Spleen (tissue), 11 donors: ENCODE results near the gene GDPD5. TPM values are rescaled to one million over a fixed set of nuclear protein-coding genes. Genes with fewer than 3 reads are reported as not detected.

Source experiments
- DNase-seq: peaks from one replicate; pipeline ENCODE4 v3.0.0-alpha.2; 2020
- H3K27ac ChIP-seq, 8 donors: fragments of 200-600 bp; sonication (generic) in 7 of 8; 1 replicate in 4 of 8; 2 replicates in 4 of 8; pipeline versions ENCODE4 v1.5.0 to v1.8.0; 2016 to 2021; ENCODE audit warnings: inconsistent platforms in 4 of 8, mild to moderate bottlenecking in 4 of 8, moderate library complexity in 1 of 8
- H3K27me3 ChIP-seq, 7 donors: fragments of 200-600 bp; sonication (generic) in 6 of 7; replicated peaks in 1 of 7; 1 replicate in 4 of 7; 2 replicates in 3 of 7; pipeline versions ENCODE4 v1.5.0 to v1.8.0; 2016 to 2021; ENCODE audit warnings: inconsistent platforms in 3 of 7, mild to moderate bottlenecking in 1 of 7
- H3K36me3 ChIP-seq, 6 donors: fragments of 200-600 bp; sonication (generic) in 5 of 6; 1 replicate in 4 of 6; 2 replicates in 2 of 6; pipeline versions ENCODE4 v1.5.0 to v1.8.0; 2016 to 2021; ENCODE audit warnings: inconsistent platforms in 2 of 6
- H3K4me1 ChIP-seq, 6 donors: fragments of 200-600 bp; sonication (generic) in 5 of 6; 1 replicate in 3 of 6; 2 replicates in 3 of 6; pipeline versions ENCODE4 v1.5.0 to v1.8.0; 2016 to 2021; ENCODE audit warnings: inconsistent platforms in 3 of 6
- H3K4me3 ChIP-seq, 8 donors: fragments of 200-600 bp; sonication (generic) in 7 of 8; 1 replicate in 4 of 8; 2 replicates in 4 of 8; pipeline versions ENCODE4 v1.5.0 to v1.8.0; 2016 to 2021; ENCODE audit warnings: inconsistent platforms in 4 of 8, mild to moderate bottlenecking in 4 of 8, moderate library complexity in 2 of 8
- H3K9me3 ChIP-seq, 8 donors: fragments of 200-600 bp; sonication (generic) in 7 of 8; 1 replicate in 4 of 8; 2 replicates in 4 of 8; pipeline versions ENCODE4 v1.5.0 to v1.8.0; 2016 to 2021; ENCODE audit warnings: inconsistent platforms in 4 of 8
- CTCF ChIP-seq, 11 experiments: fragments of 200-600 bp in 7 of 11; fragments of 450-650 bp in 4 of 11; sonication (generic) in 4 of 11; IDR thresholded peaks in 8 of 11; conservative IDR thresholded peaks in 3 of 11; 1 replicate in 7 of 11; 2 replicates in 4 of 11; pipeline versions ENCODE4 v1.4.0 to v1.8.0; 2016 to 2021; ENCODE audit warnings: antibody characterized with exemption in 11 of 11, inconsistent platforms in 4 of 11, mild to moderate bottlenecking in 1 of 11
- POLR2A ChIP-seq, 3 donors: fragments of 450-650 bp; IDR thresholded peaks; one replicate each; pipeline ENCODE4 v1.5.1; 2017; ENCODE audit warnings: antibody characterized with exemption in 3 of 3, mild to moderate bottlenecking in 1 of 3
- POLR2AphosphoS5 ChIP-seq, 3 donors: sonication (generic); formaldehyde crosslinking; IDR thresholded peaks; one replicate each; pipeline ENCODE4 v1.5.1; 2017; ENCODE audit warnings: antibody characterized with exemption in 3 of 3
- WGBS, 5 donors: extraction: QIAGEN DNeasy Blood & Tissue Kit in 3 of 5; methylation state at CpG; one replicate each; pipeline versions ENCODE4 v1.1.5 to v1.1.7; 2013 to 2018; 5-methylcytosine and 5-hydroxymethylcytosine counted together
- intact Hi-C: fragments of 100-400 bp; cut with DNase I; formaldehyde crosslinking; loops from one replicate; pipeline ENCODE4 v1.15.0; 2023; ENCODE audit warnings: low total_unique reads
- polyA plus RNA-seq, 3 donors: library from polyadenylated mRNA; stranded (reverse); fragments of 200-250 nt; gene quantifications; one replicate each; pipeline ENCODE4 v1.2.1, GENCODE V29; 2013
- total RNA-seq, 7 donors: library from RNA; depleted of rRNA in 3 of 7; stranded (reverse); fragments of >200 nt in 3 of 7; fragmentation: NEBNext Ultra II Directional in 4 of 7; extraction: Animal tissue kit (Norgen Biotek cat#: 25700) in 4 of 7; gene quantifications; one replicate each; pipeline versions ENCODE4 v1.1.0 to v1.2.1, GENCODE V29; 2016 to 2021
- donor health status: healthy with polysubstance abuse.
- donor health status: DM: no; HTN: no; CAD: no; lungs with moderate emphysema.
- donor health status: DM: no; HTN: no; CAD: no.
- donor health status: Bipolar disorder and iron deficiency.
- donor health status: healthy.
- donor health status: DM: no; HTN: no; CAD: no.
- donor health status: DM: yes; HTN: yes; CAD: no.

GDPD5 gene
- total and polyA plus RNA-seq, 10 donors = 44.6 to 273 (median 146) TPM

GRCh38 chr11:75432911-75433321, 92.8 kb downstream of the GDPD5 start, which contains the start of gene KLHL35:
TSS of gene KLHL35 (minus strand) at chr11:75433203. CDS start at chr11:75430629, 2,574 bp downstream.
- peak in 2 of 3 donors; percentile 3 to 49 for TF ChIP-seq POLR2AphosphoS5 (IDR thresholded peaks at IDR 0.05)
- TF ChIP-seq POLR2A (IDR thresholded peaks at IDR 0.05) = no peak
- Histone ChIP-seq H3K4me1 (peaks cover 5 to 52% (median 26%) of the 10 kb centered on the region in 6 donors), H3K27ac (no peak within 1 kb of the TSS), H3K4me3 (no peak within 1 kb of the TSS), H3K9me3 (peaks cover 0 to 9% (median 0%) of the 10 kb centered on the region in 8 donors), H3K36me3 (peaks cover 0 to 40% (median 9%) of the 10 kb centered on the region in 6 donors), H3K27me3 (peaks cover 0 to 57% (median 35%) of the 10 kb centered on the region in 7 donors)
- WGBS, 5 donors = 25 to 36% (median 30%) methylated on average over 14 of the region's 14 CpGs
- intact Hi-C loops = no loop called here
- peak; percentile 45 for DNase-seq

GRCh38 chr11:75431533-75432525, 93.9 kb downstream of the GDPD5 start:
- H3K27me3 ChIP-seq = peaks cover 0 to 57% (median 35%) of the 10 kb centered on the region in 7 donors
- peaks cover 5 to 56% (median 26%) of the 10 kb centered on the region in 6 donors for H3K4me1 ChIP-seq
- no peak overlapping the region for H3K27ac ChIP-seq
- TF ChIP-seq POLR2AphosphoS5 (IDR thresholded peaks at IDR 0.05) (peak in 1 of 3 donors; percentile 26), CTCF (IDR thresholded peaks at IDR 0.05 in 8 of 11, conservative IDR thresholded peaks at IDR 0.05 in 3 of 11) (no peak)
- H3K9me3 ChIP-seq = peaks cover 0 to 9% (median 0%) of the 10 kb centered on the region in 8 donors
- DNase-seq = peak; percentile 63
- no peak overlapping the region for H3K4me3 ChIP-seq
- H3K36me3 ChIP-seq = peaks cover 0 to 29% (median 8%) of the 10 kb centered on the region in 6 donors
- WGBS, 5 donors = 50 to 58% (median 56%) methylated on average over 16 of the region's 16 CpGs
- intact Hi-C loops = no loop called here

- Histone ChIP-seq H3K9me3 (peaks cover 0 to 9% (median 0%) of the 10 kb centered on the region in 8 donors), H3K36me3 (peaks cover 0 to 20% (median 8%) of the 10 kb centered on the region in 6 donors), H3K27ac (peak overlapping the region in 6 of 8 donors; percentile 52 to 74 (median 66)), H3K4me1 (peaks cover 5 to 56% (median 26%) of the 10 kb centered on the region in 6 donors), H3K27me3 (peaks cover 0 to 57% (median 35%) of the 10 kb centered on the region in 7 donors), H3K4me3 (peak overlapping the region in 7 of 8 donors; percentile 32 to 75 (median 47))
- WGBS, 5 donors = 24 to 32% (median 29%) methylated on average over 32 of the region's 32 CpGs
- intact Hi-C loops = no loop called here
- peak; percentile 65 for DNase-seq
- TF ChIP-seq POLR2AphosphoS5 (IDR thresholded peaks at IDR 0.05) = peak in 1 of 3 donors; percentile 12
- no peak for TF ChIP-seq CTCF (IDR thresholded peaks at IDR 0.05 in 8 of 11, conservative IDR thresholded peaks at IDR 0.05 in 3 of 11)
These were observed 94.8 kb downstream of the GDPD5 start for GRCh38 chr11:75430714-75431532.
